ENCODE measurements around the gene CCNK.

Gene CCNK

GRCh38 chr14:99466758-99467157 is 14.5 kb upstream of the CCNK start:
- no peak for DNase-seq (ENCODE audit: low read depth, low spot score)

- DNase-seq (ENCODE audit: low read depth, low spot score), result no peak
These were observed 13.7 kb upstream of the CCNK start for GRCh38 chr14:99467336-99468078.

- no peak for DNase-seq (ENCODE audit: low read depth, low spot score)
These were observed 13.1 kb upstream of the CCNK start for GRCh38 chr14:99468081-99468480.

GRCh38 chr14:99468836-99469592 is 12.2 kb upstream of the CCNK start:
- DNase-seq (ENCODE audit: low read depth, low spot score), result no peak

- DNase-seq (ENCODE audit: low read depth, low spot score), result no peak
These were observed 9.5 kb upstream of the CCNK start for GRCh38 chr14:99471731-99472130.

GRCh38 chr14:99472937-99473336 is 8.3 kb upstream of the CCNK start:
- no peak for DNase-seq (ENCODE audit: low read depth, low spot score)

GRCh38 chr14:99473458-99473857 is 7.8 kb upstream of the CCNK start:
- DNase-seq (ENCODE audit: low read depth, low spot score), result no peak

GRCh38 chr14:99475179-99475578 is 6.0 kb upstream of the CCNK start:
- no peak for DNase-seq (ENCODE audit: low read depth, low spot score)

- no peak for DNase-seq (ENCODE audit: low read depth, low spot score)
These were observed 5.5 kb upstream of the CCNK start for GRCh38 chr14:99475660-99476059.

- no peak for DNase-seq (ENCODE audit: low read depth, low spot score)
These were observed 4.3 kb upstream of the CCNK start for GRCh38 chr14:99476864-99477263.

GRCh38 chr14:99478128-99478527 is 3.1 kb upstream of the CCNK start:
- DNase-seq (ENCODE audit: low read depth, low spot score), result no peak

GRCh38 chr14:99479160-99479905 is 1.9 kb upstream of the CCNK start:
- DNase-seq (ENCODE audit: low read depth, low spot score), result no peak

- DNase-seq (ENCODE audit: low read depth, low spot score), result peak; percentile 24
These were observed 1.0 kb upstream of the CCNK start, which contains the start of gene SETD3 for GRCh38 chr14:99479906-99480869. SETD3 (minus strand) TSS chr14:99480859; CDS start chr14:99465805, 15,054 bp downstream.

GRCh38 chr14:99481745-99482099 is 513 bp downstream of the CCNK start:
- DNase-seq (ENCODE audit: low read depth, low spot score), result no peak

- no peak for DNase-seq (ENCODE audit: low read depth, low spot score)
These were observed 2.9 kb downstream of the CCNK start for GRCh38 chr14:99484106-99484505.

- no peak for DNase-seq (ENCODE audit: low read depth, low spot score)
These were observed 16.1 kb downstream of the CCNK start for GRCh38 chr14:99497341-99497740.

- no peak for DNase-seq (ENCODE audit: low read depth, low spot score)
These were observed 16.7 kb downstream of the CCNK start for GRCh38 chr14:99497894-99498293.

GRCh38 chr14:99502989-99503421 is 21.8 kb downstream of the CCNK start:
- no peak for DNase-seq (ENCODE audit: low read depth, low spot score)

GRCh38 chr14:99503848-99504453 is 22.7 kb downstream of the CCNK start:
- DNase-seq (ENCODE audit: low read depth, low spot score), result no peak

- DNase-seq (ENCODE audit: low read depth, low spot score), result no peak
These were observed 23.9 kb downstream of the CCNK start for GRCh38 chr14:99505089-99505488.

GRCh38 chr14:99506276-99506675 is 25.1 kb downstream of the CCNK start:
- DNase-seq (ENCODE audit: low read depth, low spot score), result no peak

Measured in smooth muscle cell of the brain vasculature (primary cell).